HG02588 (cell line): ENCODE results near the gene ARHGDIB.

Source experiments
- ATAC-seq: cut with Tn5 transposase; IDR thresholded peaks from one replicate; pipeline ENCODE4 v1.9.1; 2021; ENCODE audit warnings: mild to moderate bottlenecking, moderate library complexity; ENCODE audit not compliant: unreplicated experiment

The ARHGDIB gene

GRCh38 chr12:14902465-14902864, 58.9 kb downstream of the ARHGDIB start:
- ATAC-seq: no peak

- no peak for ATAC-seq
Measured at GRCh38 chr12:14901228-14901562, 60.2 kb downstream of the ARHGDIB start.

GRCh38 chr12:14900521-14901227, 60.7 kb downstream of the ARHGDIB start:
- no peak for ATAC-seq

- no peak for ATAC-seq
Measured at GRCh38 chr12:14896521-14897169, 64.8 kb downstream of the ARHGDIB start.

GRCh38 chr12:14893506-14894250, 67.7 kb downstream of the ARHGDIB start:
- ATAC-seq: no peak

- ATAC-seq: no peak
Measured at GRCh38 chr12:14892726-14893505, 68.5 kb downstream of the ARHGDIB start.
